ENCODE results near the gene USP22. TPM values are rescaled to one million over a fixed set of nuclear protein-coding genes. Genes with fewer than 3 reads are reported as not detected.
A peak's percentile ranks its signal among the peaks of the same experiment; 100 is the strongest.

The USP22 gene
- polyA plus RNA-seq, 3 donors, result 20.4 to 69.9 (median 27.3) TPM

GRCh38 chr17:21015564-21015963 lies 27.2 kb downstream of the USP22 start:
- Histone ChIP-seq H3K27me3 (ENCODE audit: control insufficient read depth in 2 of 2, insufficient read depth in 2 of 2, low read length in 2 of 2) (no peaks in the 10 kb centered on the region), H4K20me1 (ENCODE audit: insufficient read depth, low read length) (peaks cover 98% of the 10 kb centered on the region), H3K4me3 (replicated peaks in 1 of 3; ENCODE audit: low read depth in 2 of 3, low read length in 3 of 3) (no peak overlapping the region), H3K9ac (ENCODE audit: insufficient read depth, low read length, poor library complexity, severe bottlenecking) (no peak overlapping the region), H3K4me1 (ENCODE audit: control insufficient read depth in 1 of 2, insufficient read depth in 2 of 2, low read length in 2 of 2) (no peaks in the 10 kb centered on the region), H3K9me3 (replicated peaks in 1 of 2; ENCODE audit: control insufficient read depth in 1 of 2, insufficient read depth in 1 of 2, low read length in 2 of 2) (no peaks in the 10 kb centered on the region), H2AFZ (ENCODE audit: insufficient read depth, low read depth, low read length, poor library complexity, severe bottlenecking) (no peak overlapping the region), H3K27ac (ENCODE audit: low read depth in 1 of 2, low read length in 2 of 2) (peak overlapping the region in 1 of 2 donors; percentile 45), H3K4me2 (replicated peaks; ENCODE audit: extremely low read depth, low read length, poor library complexity, severe bottlenecking) (no peak overlapping the region), H3K36me3 (replicated peaks in 1 of 2; ENCODE audit: control insufficient read depth in 1 of 2, insufficient read depth in 2 of 2, low read length in 2 of 2) (peaks cover 96 to 100% of the 10 kb centered on the region in 2 donors), H3K79me2 (ENCODE audit: insufficient read depth, low read length) (peaks cover 61% of the 10 kb centered on the region)
- no peak for DNase-seq
- Mint-ChIP-seq H3K27me3 (ENCODE audit: low read depth in 3 of 3) (no peaks in the 10 kb centered on the region), H3K9me3 (no peaks in the 10 kb centered on the region), H3K4me1 (no peaks in the 10 kb centered on the region), H3K36me3 (peaks cover 97 to 100% of the 10 kb centered on the region in 2 donors), H3K4me3 (no peak overlapping the region), H3K27ac (peak overlapping the region in 1 of 7 donors; percentile 51)
- intact Hi-C loops (cut with micrococcal nuclease), result loop anchor here in 1 of 2 donors (10.0 kb wide), 1 partner anchor 499 kb away; no protein-coding TSS in a partner anchor
- 94% methylated on average over 12 of the region's 15 CpGs for WGBS (ENCODE audit: insufficient coverage)
- no peak for TF ChIP-seq CTCF (IDR thresholded peaks at IDR 0.05)

GRCh38 chr17:21014498-21014897 lies 28.3 kb downstream of the USP22 start:
- Histone ChIP-seq H3K9me3 (replicated peaks in 1 of 2; ENCODE audit: control insufficient read depth in 1 of 2, insufficient read depth in 1 of 2, low read length in 2 of 2) (no peaks in the 10 kb centered on the region), H3K27me3 (ENCODE audit: control insufficient read depth in 2 of 2, insufficient read depth in 2 of 2, low read length in 2 of 2) (no peaks in the 10 kb centered on the region), H3K9ac (ENCODE audit: insufficient read depth, low read length, poor library complexity, severe bottlenecking) (no peak overlapping the region), H3K4me2 (replicated peaks; ENCODE audit: extremely low read depth, low read length, poor library complexity, severe bottlenecking) (no peak overlapping the region), H3K27ac (ENCODE audit: low read depth in 1 of 2, low read length in 2 of 2) (peak overlapping the region in 1 of 2 donors; percentile 45), H2AFZ (ENCODE audit: insufficient read depth, low read depth, low read length, poor library complexity, severe bottlenecking) (no peak overlapping the region), H3K4me3 (replicated peaks in 1 of 3; ENCODE audit: low read depth in 2 of 3, low read length in 3 of 3) (no peak overlapping the region), H3K79me2 (ENCODE audit: insufficient read depth, low read length) (peaks cover 58% of the 10 kb centered on the region), H3K36me3 (replicated peaks in 1 of 2; ENCODE audit: control insufficient read depth in 1 of 2, insufficient read depth in 2 of 2, low read length in 2 of 2) (peaks cover 96 to 100% of the 10 kb centered on the region in 2 donors), H4K20me1 (ENCODE audit: insufficient read depth, low read length) (peaks cover 96% of the 10 kb centered on the region), H3K4me1 (ENCODE audit: control insufficient read depth in 1 of 2, insufficient read depth in 2 of 2, low read length in 2 of 2) (no peaks in the 10 kb centered on the region)
- Mint-ChIP-seq H3K4me3 (no peak overlapping the region), H3K9me3 (no peaks in the 10 kb centered on the region), H3K27ac (peak overlapping the region in 1 of 7 donors; percentile 70), H3K27me3 (ENCODE audit: low read depth in 3 of 3) (no peaks in the 10 kb centered on the region), H3K4me1 (no peaks in the 10 kb centered on the region), H3K36me3 (peaks cover 93 to 100% of the 10 kb centered on the region in 2 donors)
- DNase-seq, result no peak
- WGBS (ENCODE audit: insufficient coverage), result 96% methylated on average over 10 of the region's 11 CpGs
- no peak for TF ChIP-seq CTCF (IDR thresholded peaks at IDR 0.05)
- intact Hi-C loops (cut with micrococcal nuclease), result loop anchor here in 1 of 2 donors (10.0 kb wide), 1 partner anchor 500 kb away; no protein-coding TSS in a partner anchor

Data from CD14-positive monocyte (primary cell).